CMK (cell line): Measurements from ENCODE around the gene CNKSR2.
"Not testable (repeated sequence)": the region's sequence is repeated elsewhere in the genome, so short reads cannot be mapped to it uniquely, and the experiment has no call there.

Experiments
- DNase-seq: peaks from one replicate; pipeline ENCODE4 v3.0.0-alpha.2; 2010; ENCODE audit warnings: low read depth

Gene CNKSR2

GRCh38 chrX:21440911-21441310, 66.7 kb downstream of the CNKSR2 start:
- DNase-seq = no peak

GRCh38 chrX:21457718-21458117, 83.5 kb downstream of the CNKSR2 start:
- no peak for DNase-seq

- no peak for DNase-seq
These were observed 94.9 kb downstream of the CNKSR2 start for GRCh38 chrX:21469071-21469470.

GRCh38 chrX:21476909-21477308, 102.7 kb downstream of the CNKSR2 start:
- DNase-seq = no peak

GRCh38 chrX:21479695-21480270, 105.6 kb downstream of the CNKSR2 start:
- DNase-seq = peak; percentile 3

- no peak for DNase-seq
These were observed 107.5 kb downstream of the CNKSR2 start for GRCh38 chrX:21481761-21482160.

- DNase-seq = not testable (repeated sequence)
These were observed 109.8 kb downstream of the CNKSR2 start for GRCh38 chrX:21484051-21484450.

- DNase-seq = no peak
These were observed 113.6 kb downstream of the CNKSR2 start for GRCh38 chrX:21487832-21488231.

GRCh38 chrX:21490341-21490740, 116.1 kb downstream of the CNKSR2 start:
- DNase-seq = no peak

GRCh38 chrX:21493226-21493830, 119.1 kb downstream of the CNKSR2 start:
- no peak for DNase-seq

- DNase-seq = no peak
These were observed 129.4 kb downstream of the CNKSR2 start for GRCh38 chrX:21503593-21503992.

- no peak for DNase-seq
These were observed 135.7 kb downstream of the CNKSR2 start for GRCh38 chrX:21509912-21510311.

- no peak for DNase-seq
These were observed 149.8 kb downstream of the CNKSR2 start for GRCh38 chrX:21524008-21524407.

- DNase-seq = no peak
These were observed 153.9 kb downstream of the CNKSR2 start for GRCh38 chrX:21528076-21528475.

GRCh38 chrX:21529771-21530170, 155.6 kb downstream of the CNKSR2 start:
- no peak for DNase-seq

GRCh38 chrX:21544642-21545041, 170.4 kb downstream of the CNKSR2 start:
- DNase-seq = not testable (repeated sequence)

GRCh38 chrX:21559417-21559816, 185.2 kb downstream of the CNKSR2 start:
- no peak for DNase-seq

GRCh38 chrX:21565025-21565424, 190.8 kb downstream of the CNKSR2 start:
- no peak for DNase-seq

GRCh38 chrX:21574793-21575192, 200.6 kb downstream of the CNKSR2 start:
- DNase-seq = no peak

- DNase-seq = no peak
These were observed 207.3 kb downstream of the CNKSR2 start for GRCh38 chrX:21581479-21581878.

GRCh38 chrX:21586001-21586400, 211.8 kb downstream of the CNKSR2 start:
- DNase-seq = no peak

- DNase-seq = no peak
These were observed 216.0 kb downstream of the CNKSR2 start for GRCh38 chrX:21590012-21590776.

GRCh38 chrX:21606002-21606401, 231.8 kb downstream of the CNKSR2 start:
- no peak for DNase-seq
